NCI-H82 treated with DMSO at 0.1 percent for 48 hours (cell line): Measurements from ENCODE around the gene SPPL2A.
"Not testable (repeated sequence)": the region's sequence is repeated elsewhere in the genome, so short reads cannot be mapped to it uniquely, and the experiment has no call there.

Experiments used
- DNase-seq: peaks from one replicate; lab custom pipeline; 2025; ENCODE audit not compliant: unreplicated experiment; lab: John Stamatoyannopoulos, UW

SPPL2A gene

GRCh38 chr15:50694634-50695165 lies 70.8 kb downstream of the SPPL2A start:
- not testable (repeated sequence) for DNase-seq

- no peak for DNase-seq
Measured at GRCh38 chr15:50687302-50687902, 78.1 kb downstream of the SPPL2A start.

DNA sequence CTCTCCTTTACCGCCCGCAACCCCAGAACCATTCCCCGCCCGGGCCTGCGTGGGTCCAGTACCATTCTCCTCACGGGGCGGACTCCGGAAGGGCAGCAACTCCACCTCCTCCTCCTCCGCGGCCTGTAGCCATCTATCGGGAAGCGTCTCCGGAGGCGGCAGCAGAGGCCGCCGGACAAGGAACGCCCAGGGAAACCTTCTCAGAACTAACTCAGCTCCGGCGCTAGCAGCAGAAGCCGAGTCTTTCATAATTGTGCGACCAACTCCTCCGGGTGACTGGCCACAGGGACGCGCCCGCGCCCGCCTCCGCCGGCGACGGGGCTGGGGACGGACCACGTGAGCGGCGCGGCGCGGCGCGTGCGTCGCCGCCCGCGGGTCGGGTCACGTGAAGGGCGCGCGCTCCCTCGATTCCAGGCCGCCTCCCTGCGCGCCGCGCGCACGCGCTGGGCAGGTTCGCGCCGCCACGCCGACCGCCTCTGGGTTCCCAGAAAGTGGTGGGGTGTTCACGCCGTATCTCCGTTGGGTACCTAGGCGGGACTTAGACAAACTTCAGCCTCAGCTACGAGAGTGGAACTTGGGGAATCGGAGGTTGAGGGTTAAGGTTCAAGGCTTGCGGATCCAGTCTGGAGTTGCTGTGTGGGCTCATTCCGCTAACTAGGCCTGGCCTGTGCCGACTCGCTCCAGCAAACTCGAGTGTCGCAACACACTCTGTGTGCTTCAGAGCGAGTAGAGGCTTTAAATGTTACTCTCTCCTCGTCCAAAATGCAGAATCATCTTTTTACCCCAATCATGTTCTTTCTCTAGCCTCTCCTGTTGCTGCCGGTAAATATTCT lies 78.8 kb downstream of the SPPL2A start, which contains the start of gene TRPM7:
TRPM7 (minus strand) TSS at position 329 of the 833 bp plus-strand sequence; CDS start at position 65, 264 bp downstream.
- peak; percentile 69 for DNase-seq

DNA sequence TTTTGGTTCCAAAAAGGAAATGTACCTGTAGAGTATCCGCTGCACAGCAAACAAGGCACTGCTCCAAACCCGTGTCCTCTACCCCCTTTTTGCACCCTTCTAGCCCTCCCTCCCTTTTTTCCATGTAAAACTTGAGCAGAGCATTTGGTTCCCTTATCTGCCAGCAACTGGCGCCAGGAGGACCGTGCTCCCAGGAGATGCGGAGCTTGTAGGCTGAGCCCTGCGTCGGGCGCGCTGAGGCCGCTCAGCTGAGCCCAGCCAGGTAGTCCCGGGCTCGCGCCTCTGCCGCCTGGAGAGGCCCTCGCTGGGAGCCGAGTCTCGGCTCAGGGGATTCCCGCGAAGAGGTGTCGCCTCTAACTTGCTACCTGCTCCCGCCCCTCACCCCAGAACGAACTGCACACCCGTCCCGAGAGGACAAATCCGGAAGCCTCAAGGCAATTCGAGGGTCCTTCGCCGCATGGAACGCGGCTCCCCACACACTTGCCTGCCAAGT lies 79.5 kb downstream of the SPPL2A start:
- DNase-seq: no peak

DNA sequence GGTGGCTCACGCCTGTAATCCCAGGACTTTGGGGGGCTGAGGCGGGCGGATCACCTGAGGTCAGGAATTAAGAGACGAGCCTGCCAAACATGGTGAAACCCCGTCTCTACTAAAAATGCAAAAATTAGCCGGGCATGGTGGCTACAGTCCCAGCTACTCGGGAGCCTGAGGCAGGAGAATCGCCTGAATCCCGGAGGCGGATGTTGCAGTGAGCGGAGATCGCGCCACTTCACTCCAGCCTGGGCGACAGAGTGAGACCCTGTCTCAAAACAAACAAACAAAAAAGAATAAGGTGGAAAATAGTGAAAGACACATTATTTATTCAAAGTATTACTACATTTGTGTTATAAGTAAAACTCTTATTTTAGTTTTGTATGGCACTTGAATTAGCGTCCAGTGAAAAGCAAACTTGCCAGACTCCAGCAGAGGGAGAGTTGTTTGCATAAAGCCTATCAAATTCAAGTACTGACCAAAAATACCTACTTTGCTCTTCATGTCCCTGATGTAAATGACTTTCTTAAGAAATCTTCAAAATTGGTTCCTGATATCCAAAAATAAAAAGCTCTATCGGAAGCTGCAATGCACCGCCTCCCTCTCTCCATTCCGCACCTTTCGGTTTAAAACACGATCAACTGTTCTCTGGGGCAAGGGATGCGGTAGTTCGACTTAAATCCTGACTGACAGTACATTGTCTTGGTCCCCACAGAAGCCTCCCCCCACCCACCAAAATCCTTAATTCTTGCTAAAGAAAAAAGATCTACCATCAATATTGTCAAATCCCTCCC lies 80.1 kb downstream of the SPPL2A start:
- no peak for DNase-seq

DNA sequence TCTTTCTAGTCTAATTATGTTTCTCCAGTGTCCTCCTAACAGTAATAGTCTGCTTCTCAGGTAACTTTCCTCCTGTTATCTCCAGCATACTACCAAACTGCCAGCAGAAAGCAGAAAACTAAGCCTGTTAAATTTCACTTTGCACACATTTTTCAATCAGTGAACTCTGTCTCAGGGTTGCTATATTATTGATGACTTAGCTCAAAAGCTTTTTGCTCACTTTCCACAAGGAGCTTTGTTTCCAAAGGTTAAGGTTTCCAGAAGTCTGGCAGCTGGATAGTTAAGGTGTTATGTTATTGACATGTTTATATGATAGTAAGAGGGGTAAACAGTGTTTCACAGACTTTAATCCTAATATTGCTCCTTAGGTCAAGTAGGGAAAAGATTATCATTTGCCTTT lies 84.0 kb downstream of the SPPL2A start:
- DNase-seq: no peak

DNA sequence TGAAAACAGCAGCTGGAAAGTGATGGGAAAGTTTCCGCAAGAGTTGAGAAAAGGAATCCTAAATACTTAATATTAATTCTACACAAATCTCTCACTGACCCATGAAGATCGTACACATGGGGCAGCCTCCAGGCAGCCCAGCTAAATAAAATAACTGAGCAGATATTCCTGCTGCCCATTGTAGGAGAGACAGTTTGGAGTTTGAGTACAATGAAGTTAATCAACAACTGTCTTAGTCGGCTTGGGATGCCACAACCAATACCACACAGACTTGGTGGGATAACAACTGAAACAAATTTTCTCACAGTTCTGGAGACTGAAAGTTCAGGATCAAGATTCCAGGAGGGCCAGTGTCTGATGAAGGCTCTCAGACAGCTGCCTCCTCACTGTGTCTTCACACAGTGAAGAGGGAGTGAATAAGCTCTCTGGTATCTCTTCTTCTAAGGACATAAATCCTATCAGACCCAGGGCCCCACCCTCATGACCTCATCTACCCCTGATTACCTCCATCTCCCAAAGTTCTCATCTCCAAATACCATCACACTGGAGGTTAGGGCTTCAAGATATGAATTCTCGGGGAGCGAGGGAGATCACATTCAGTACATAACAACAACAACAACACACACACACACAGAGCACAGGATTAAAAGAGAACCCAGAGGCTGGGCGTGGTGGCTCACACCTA lies 88.6 kb downstream of the SPPL2A start:
- DNase-seq: no peak

DNA sequence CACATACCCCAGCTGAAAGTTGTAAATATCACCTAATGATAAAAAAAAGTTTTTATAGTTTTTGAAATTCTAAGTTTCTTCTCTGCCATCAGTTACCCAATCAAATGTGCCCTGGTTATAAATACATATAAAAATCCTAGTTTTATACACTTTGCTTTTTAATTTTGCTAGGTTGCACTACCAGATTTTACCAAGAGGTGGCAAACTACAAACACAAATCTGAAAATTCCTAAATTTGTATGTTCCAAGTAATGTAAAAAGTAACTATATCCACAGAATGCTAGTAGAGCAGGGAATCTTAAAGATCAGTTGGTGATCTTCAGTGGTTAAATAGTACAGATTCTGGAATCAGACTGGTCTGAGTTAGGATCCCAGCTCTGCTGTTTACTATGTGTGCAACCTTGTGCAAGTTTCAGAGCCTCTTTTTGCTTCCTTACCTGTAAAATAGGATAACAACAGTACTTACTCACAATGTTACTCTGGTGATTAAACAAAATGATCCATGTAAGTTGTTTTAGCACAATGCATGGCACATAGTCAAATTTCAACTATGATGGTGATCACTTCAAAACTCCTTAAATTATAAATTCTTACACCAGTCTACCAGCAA lies 89.9 kb downstream of the SPPL2A start:
- no peak for DNase-seq

- DNase-seq: no peak
Measured at GRCh38 chr15:50670115-50670514, 95.4 kb downstream of the SPPL2A start.

GRCh38 chr15:50669611-50670010 lies 95.9 kb downstream of the SPPL2A start:
- DNase-seq: no peak

DNA sequence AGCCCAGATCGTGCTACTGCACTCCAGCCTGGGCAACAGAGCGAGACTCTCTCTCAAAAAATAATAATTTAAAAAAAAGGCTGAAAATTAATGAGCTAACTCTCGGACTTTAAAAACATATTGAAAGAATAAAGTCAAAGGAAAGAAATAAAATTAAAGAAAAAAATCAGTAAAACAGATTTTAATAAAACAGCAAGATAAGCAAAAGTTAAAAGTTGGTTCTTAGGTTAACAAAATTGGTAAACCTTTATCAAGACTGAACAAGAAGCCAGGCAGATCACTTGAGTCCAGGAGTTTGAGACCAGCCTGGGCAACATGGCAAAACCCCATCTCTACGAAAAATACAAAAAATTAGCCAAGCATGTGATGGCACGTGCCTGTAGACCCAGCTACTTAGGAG lies 99.6 kb downstream of the SPPL2A start:
- DNase-seq: no peak

GRCh38 chr15:50655555-50655954 lies 110.0 kb downstream of the SPPL2A start:
- no peak for DNase-seq

- no peak for DNase-seq
Measured at GRCh38 chr15:50653156-50653743, 112.3 kb downstream of the SPPL2A start.

- no peak for DNase-seq
Measured at GRCh38 chr15:50652671-50653070, 112.8 kb downstream of the SPPL2A start.
